HG03439 (cell line): ENCODE data around the gene FBXO38.
"Not testable (repeated sequence)": the region's sequence is repeated elsewhere in the genome, so short reads cannot be mapped to it uniquely, and the experiment has no call there.

Experiments used
- ATAC-seq: cut with Tn5 transposase; IDR thresholded peaks from one replicate; pipeline ENCODE4 v1.9.1; 2021; ENCODE audit warnings: mild to moderate bottlenecking, moderate library complexity; ENCODE audit not compliant: unreplicated experiment

Gene FBXO38

DNA sequence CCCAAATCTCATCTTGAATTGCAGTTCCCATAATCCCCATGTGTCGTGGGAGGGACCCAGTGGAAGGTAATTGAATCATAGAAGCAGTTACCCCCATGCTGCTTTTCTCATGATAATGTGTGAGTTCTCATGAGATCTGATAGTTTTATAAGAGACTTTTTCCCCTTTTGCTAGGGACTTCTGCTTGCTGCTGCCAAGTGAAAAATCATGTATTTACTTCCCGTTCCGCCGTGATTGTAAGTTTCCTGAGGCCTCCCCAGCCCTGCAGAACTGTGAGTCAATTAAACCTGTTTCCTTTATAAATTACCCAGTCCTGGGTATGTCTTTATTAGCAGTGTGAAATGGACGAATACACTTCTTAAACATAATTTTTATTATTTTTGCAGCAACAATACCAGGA, 85.0 kb downstream of the FBXO38 start:
- ATAC-seq = not testable (repeated sequence)

- ATAC-seq = no peak
Observed at GRCh38 chr5:148469501-148469935, 85.8 kb downstream of the FBXO38 start.

- no peak for ATAC-seq
Observed at GRCh38 chr5:148471379-148471778, 87.6 kb downstream of the FBXO38 start.

- ATAC-seq = no peak
Observed at GRCh38 chr5:148474025-148474511, 90.3 kb downstream of the FBXO38 start.

GRCh38 chr5:148476302-148476701, 92.5 kb downstream of the FBXO38 start:
- ATAC-seq = no peak

DNA sequence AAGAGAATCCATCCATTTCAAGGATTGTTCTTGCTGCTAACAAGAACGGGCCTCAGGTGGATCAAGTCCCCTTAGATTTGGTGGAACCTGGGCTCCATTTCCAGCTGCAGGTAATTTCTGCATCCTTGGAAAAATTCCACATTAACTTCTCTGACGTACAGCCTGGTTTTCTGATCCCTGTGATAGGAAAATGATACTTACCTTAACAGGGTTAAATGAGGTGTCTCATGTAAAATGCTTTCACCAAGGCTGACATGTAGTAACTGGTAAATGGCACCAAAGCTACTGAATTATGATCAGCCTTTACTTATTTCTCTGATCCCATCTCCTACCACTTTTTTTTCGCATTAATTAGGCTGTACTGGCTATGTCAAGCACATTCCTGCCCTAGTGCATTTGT, 93.7 kb downstream of the FBXO38 start:
- no peak for ATAC-seq

GRCh38 chr5:148482196-148482595, 98.4 kb downstream of the FBXO38 start:
- ATAC-seq = no peak

- peak; percentile 83 for ATAC-seq
Observed at GRCh38 chr5:148482697-148483462, 99.1 kb downstream of the FBXO38 start.

- no peak for ATAC-seq
Observed at GRCh38 chr5:148483750-148484149, 100.0 kb downstream of the FBXO38 start.

GRCh38 chr5:148484651-148485050, 100.9 kb downstream of the FBXO38 start:
- no peak for ATAC-seq

DNA sequence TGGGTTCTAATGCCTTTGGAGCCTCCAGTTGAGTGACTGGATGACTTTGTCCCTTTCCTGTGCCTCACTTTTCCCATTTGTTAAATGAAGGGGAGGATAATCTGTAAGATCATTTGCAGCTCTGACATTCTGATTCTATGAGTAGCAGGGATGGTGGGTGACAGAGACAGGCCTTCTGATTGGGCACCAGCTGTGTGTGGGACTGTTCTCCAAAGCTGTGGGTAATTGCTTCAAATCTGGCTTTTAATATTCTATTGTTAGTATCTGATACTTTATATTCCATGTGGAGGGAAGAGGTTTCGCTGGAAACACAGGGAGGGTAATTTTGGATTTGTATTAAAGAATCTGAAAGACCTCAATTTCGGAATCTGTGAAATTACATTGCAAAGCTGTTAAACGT, 102.7 kb downstream of the FBXO38 start:
- no peak for ATAC-seq

- no peak for ATAC-seq
Observed at GRCh38 chr5:148488757-148489156, 105.0 kb downstream of the FBXO38 start.

DNA sequence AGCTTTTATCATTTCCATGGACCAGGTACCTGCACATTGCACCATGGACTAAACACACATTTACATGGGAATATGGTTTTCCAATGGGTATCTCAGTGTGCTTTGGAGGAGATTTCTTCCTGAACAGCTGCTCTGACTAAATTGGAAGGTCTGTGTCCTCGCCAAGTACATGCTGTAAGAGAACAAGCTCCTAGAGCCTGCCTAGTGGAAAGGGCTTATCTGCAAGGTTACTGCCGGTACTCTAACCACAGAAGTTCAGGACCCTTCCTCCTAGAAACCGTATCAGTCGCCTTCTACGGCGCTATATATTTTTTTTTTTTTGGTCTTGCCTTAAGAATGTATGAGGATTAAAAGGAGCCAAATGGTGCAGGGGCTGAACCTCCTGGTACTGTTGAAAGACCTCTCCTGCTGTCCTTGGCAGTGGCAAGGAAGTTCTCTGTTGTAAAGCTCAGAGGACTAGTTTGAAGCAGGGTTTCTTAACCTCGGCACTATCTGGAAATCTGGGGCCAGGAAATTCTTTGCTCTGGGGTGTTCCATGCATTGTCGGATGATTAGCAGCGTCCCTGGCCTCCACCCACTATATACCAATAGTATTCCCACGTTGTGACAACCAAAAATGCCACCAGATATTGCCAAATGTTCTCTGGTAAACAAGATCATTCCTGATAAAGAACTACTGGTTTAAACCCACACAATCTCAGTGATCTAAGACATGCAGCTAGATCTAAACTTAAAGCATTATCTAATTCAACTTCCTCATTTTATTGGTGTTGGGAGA, 107.4 kb downstream of the FBXO38 start:
- no peak for ATAC-seq

GRCh38 chr5:148491793-148492184, 108.0 kb downstream of the FBXO38 start:
- ATAC-seq = no peak

DNA sequence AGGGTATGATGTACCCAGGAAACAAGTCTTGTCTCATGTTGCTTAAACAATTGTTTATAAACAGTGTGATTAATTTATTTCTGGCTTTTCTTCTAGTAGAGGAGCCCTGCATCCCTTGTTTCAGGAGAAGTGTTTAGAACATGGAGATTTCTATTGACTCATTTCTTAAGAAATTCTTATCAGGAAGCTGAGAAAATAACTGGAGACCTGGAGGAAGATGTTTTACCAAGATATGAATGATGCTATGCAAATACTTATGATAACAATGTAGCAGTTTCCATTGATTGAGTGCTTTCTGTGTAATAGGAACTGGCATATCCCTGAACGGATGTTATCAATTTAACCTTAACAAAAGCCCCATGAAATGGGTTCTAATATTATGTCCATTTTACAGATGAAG, 108.6 kb downstream of the FBXO38 start:
- ATAC-seq = no peak
